ENCODE data around the gene TBCA. TPM values are rescaled to one million over a fixed set of nuclear protein-coding genes. Genes with fewer than 3 reads are reported as not detected.
"Not testable (repeated sequence)": the region's sequence is repeated elsewhere in the genome, so short reads cannot be mapped to it uniquely, and the experiment has no call there.

The TBCA gene
- total RNA-seq, 2 experiments from 2014 or later: 206 to 220 TPM

GRCh38 chr5:77770293-77771005 is 5.7 kb downstream of the TBCA start:
- peaks cover 39% of the 10 kb centered on the region for H3K36me3 Mint-ChIP-seq
- ChIA-PET CTCF (interaction anchor here (0.7 kb wide), 1 partner anchor 78 kb away, joined by 3 read pairs; no protein-coding TSS in a partner anchor), POLR2A (interaction anchor here (0.7 to 1.3 kb wide), 3 partner anchors 15 to 524 kb away, joined by 3 to 4 read pairs (median 3); partner anchors contain the start of gene AP3B1)
- peaks cover 66% of the 10 kb centered on the region for H3K4me1 Mint-ChIP-seq (ENCODE audit: low read depth)
- DNase-seq: peak; percentile 12
- H3K27me3 Mint-ChIP-seq: no peaks in the 10 kb centered on the region
- H3K4me3 Mint-ChIP-seq: no peak overlapping the region
- H3K27ac Mint-ChIP-seq: no peak overlapping the region
- peaks cover 2% of the 10 kb centered on the region for H3K9me3 Mint-ChIP-seq
- intact Hi-C loops (cut with micrococcal nuclease): no loop called here

- Mint-ChIP-seq H3K9me3 (peaks cover 2% of the 10 kb centered on the region), H3K27me3 (no peaks in the 10 kb centered on the region), H3K36me3 (peaks cover 38% of the 10 kb centered on the region), H3K4me3 (no peak overlapping the region), H3K27ac (no peak overlapping the region), H3K4me1 (ENCODE audit: low read depth) (peaks cover 59% of the 10 kb centered on the region)
- POLR2A ChIA-PET: no interaction called here
- no peak for DNase-seq
- CTCF ChIA-PET: no interaction called here
- intact Hi-C loops (cut with micrococcal nuclease): no loop called here
Observed at GRCh38 chr5:77768978-77769377, 7.2 kb downstream of the TBCA start.

GRCh38 chr5:77767301-77767700 is 8.8 kb downstream of the TBCA start:
- intact Hi-C loops (cut with micrococcal nuclease): no loop called here
- Mint-ChIP-seq H3K36me3 (peaks cover 44% of the 10 kb centered on the region), H3K4me3 (no peak overlapping the region), H3K9me3 (peaks cover 6% of the 10 kb centered on the region), H3K27ac (no peak overlapping the region), H3K4me1 (ENCODE audit: low read depth) (peaks cover 50% of the 10 kb centered on the region), H3K27me3 (no peaks in the 10 kb centered on the region)
- CTCF ChIA-PET: interaction anchor here (1.0 kb wide), 1 partner anchor 49 kb away, joined by 3 read pairs; no protein-coding TSS in a partner anchor
- POLR2A ChIA-PET: no interaction called here
- DNase-seq: no peak

GRCh38 chr5:77761606-77762005 is 14.5 kb downstream of the TBCA start:
- CTCF ChIA-PET: no interaction called here
- Mint-ChIP-seq H3K4me3 (no peak overlapping the region), H3K9me3 (peaks cover 5% of the 10 kb centered on the region), H3K36me3 (peaks cover 44% of the 10 kb centered on the region), H3K27ac (no peak overlapping the region), H3K27me3 (no peaks in the 10 kb centered on the region), H3K4me1 (ENCODE audit: low read depth) (peaks cover 28% of the 10 kb centered on the region)
- POLR2A ChIA-PET: interaction anchor here (0.6 kb wide), 1 partner anchor 1223 kb away, joined by 3 read pairs; no protein-coding TSS in a partner anchor
- intact Hi-C loops (cut with micrococcal nuclease): no loop called here
- DNase-seq: no peak

- CTCF ChIA-PET: no interaction called here
- intact Hi-C loops (cut with micrococcal nuclease): no loop called here
- Mint-ChIP-seq H3K27ac (no peak overlapping the region), H3K36me3 (peaks cover 36% of the 10 kb centered on the region), H3K27me3 (no peaks in the 10 kb centered on the region), H3K4me1 (ENCODE audit: low read depth) (peaks cover 27% of the 10 kb centered on the region), H3K9me3 (peaks cover under 1% of the 10 kb centered on the region), H3K4me3 (no peak overlapping the region)
- POLR2A ChIA-PET: no interaction called here
- no peak for DNase-seq
Observed at GRCh38 chr5:77758141-77758938, 17.8 kb downstream of the TBCA start.

- Mint-ChIP-seq H3K27me3 (no peaks in the 10 kb centered on the region), H3K36me3 (peaks cover 14% of the 10 kb centered on the region), H3K4me1 (ENCODE audit: low read depth) (peaks cover 36% of the 10 kb centered on the region), H3K4me3 (no peak overlapping the region), H3K27ac (no peak overlapping the region), H3K9me3 (no peaks in the 10 kb centered on the region)
- DNase-seq: peak; percentile 53
- POLR2A ChIA-PET: no interaction called here
- CTCF ChIA-PET: no interaction called here
- intact Hi-C loops (cut with micrococcal nuclease): no loop called here
Observed at GRCh38 chr5:77751328-77752023, 24.7 kb downstream of the TBCA start.

GRCh38 chr5:77750928-77751327 is 25.2 kb downstream of the TBCA start:
- POLR2A ChIA-PET; CTCF ChIA-PET; H3K27me3 Mint-ChIP-seq; DNase-seq; H3K4me3 Mint-ChIP-seq; H3K9me3 Mint-ChIP-seq; intact Hi-C loops (cut with micrococcal nuclease); H3K27ac Mint-ChIP-seq: not testable (repeated sequence)
- peaks cover 32% of the 10 kb centered on the region for H3K4me1 Mint-ChIP-seq (ENCODE audit: low read depth)
- peaks cover 10% of the 10 kb centered on the region for H3K36me3 Mint-ChIP-seq

- Mint-ChIP-seq H3K27ac (no peak overlapping the region), H3K27me3 (no peaks in the 10 kb centered on the region), H3K4me1 (ENCODE audit: low read depth) (peaks cover 35% of the 10 kb centered on the region), H3K36me3 (peaks cover 14% of the 10 kb centered on the region), H3K4me3 (no peak overlapping the region), H3K9me3 (no peaks in the 10 kb centered on the region)
- intact Hi-C loops (cut with micrococcal nuclease): no loop called here
- ChIA-PET CTCF (no interaction called here), POLR2A (no interaction called here)
- DNase-seq: no peak
Observed at GRCh38 chr5:77748160-77748559, 28.0 kb downstream of the TBCA start.

- CTCF ChIA-PET: no interaction called here
- Mint-ChIP-seq H3K36me3 (peaks cover 6% of the 10 kb centered on the region), H3K9me3 (no peaks in the 10 kb centered on the region), H3K4me1 (ENCODE audit: low read depth) (peaks cover 9% of the 10 kb centered on the region), H3K27me3 (no peaks in the 10 kb centered on the region), H3K27ac (no peak overlapping the region), H3K4me3 (no peak overlapping the region)
- DNase-seq: no peak
- intact Hi-C loops (cut with micrococcal nuclease): no loop called here
- POLR2A ChIA-PET: no interaction called here
Observed at GRCh38 chr5:77744116-77744515, 32.0 kb downstream of the TBCA start.

- POLR2A ChIA-PET: no interaction called here
- intact Hi-C loops (cut with micrococcal nuclease): no loop called here
- CTCF ChIA-PET: no interaction called here
- no peaks in the 10 kb centered on the region for H3K9me3 Mint-ChIP-seq
- no peak for DNase-seq
- H3K4me1 Mint-ChIP-seq (ENCODE audit: low read depth): peaks cover 9% of the 10 kb centered on the region
- peaks cover 6% of the 10 kb centered on the region for H3K36me3 Mint-ChIP-seq
- no peak overlapping the region for H3K4me3 Mint-ChIP-seq
- H3K27ac Mint-ChIP-seq: no peak overlapping the region
- no peaks in the 10 kb centered on the region for H3K27me3 Mint-ChIP-seq
Observed at GRCh38 chr5:77743181-77743580, 33.0 kb downstream of the TBCA start.

- ChIA-PET CTCF (no interaction called here), POLR2A (no interaction called here)
- intact Hi-C loops (cut with micrococcal nuclease): no loop called here
- DNase-seq: no peak
- H3K27me3 Mint-ChIP-seq: no peaks in the 10 kb centered on the region
- H3K4me3 Mint-ChIP-seq: no peak overlapping the region
- H3K27ac Mint-ChIP-seq: no peak overlapping the region
- H3K4me1 Mint-ChIP-seq (ENCODE audit: low read depth): peaks cover 10% of the 10 kb centered on the region
- H3K9me3 Mint-ChIP-seq: no peaks in the 10 kb centered on the region
- H3K36me3 Mint-ChIP-seq: peaks cover 7% of the 10 kb centered on the region
Observed at GRCh38 chr5:77741608-77742007, 34.5 kb downstream of the TBCA start.

GRCh38 chr5:77734885-77735284 is 41.3 kb downstream of the TBCA start:
- Mint-ChIP-seq H3K4me1 (ENCODE audit: low read depth) (peaks cover 8% of the 10 kb centered on the region), H3K27ac (no peak overlapping the region), H3K36me3 (peaks cover 10% of the 10 kb centered on the region), H3K4me3 (no peak overlapping the region), H3K27me3 (no peaks in the 10 kb centered on the region), H3K9me3 (no peaks in the 10 kb centered on the region)
- DNase-seq: no peak
- ChIA-PET POLR2A (no interaction called here), CTCF (no interaction called here)
- intact Hi-C loops (cut with micrococcal nuclease): no loop called here

All from activated CD4-positive, alpha-beta memory T cell treated with anti-CD3 and anti-CD28 coated beads for 36 hours (primary cell).